GM23338 (cell line): ENCODE data around the gene CRTC3. TPM values are rescaled to one million over a fixed set of nuclear protein-coding genes. Genes with fewer than 3 reads are reported as not detected.

Source experiments
- ATAC-seq: fragments of 200-7000 bp; cut with Tn5 transposase; 3 replicates; pipeline ENCODE4 v1.9.1; 2020
- DNase-seq: peaks from one replicate; pipeline ENCODE4 v3.0.0-alpha.2; 2015; ENCODE audit warnings: low spot score
- H2AFZ ChIP-seq: fragments of 200-600 bp; sonication (generic); 2 replicates; pipeline ENCODE4 v1.8.0; 2016; ENCODE audit warnings: antibody characterized with exemption, mild to moderate bottlenecking, moderate library complexity
- H3F3A ChIP-seq: fragments of 200-600 bp; sonication (generic); replicated peaks from 2 replicates; pipeline ENCODE4 v1.8.0; 2017; ENCODE audit warnings: antibody characterized with exemption, mixed run types, low read depth
- H3K27ac ChIP-seq: fragments of 200-600 bp; sonication (generic); 2 replicates; pipeline ENCODE4 v1.6.1; 2016; ENCODE audit warnings: low read depth
- H3K27me3 ChIP-seq: fragments of 200-600 bp; sonication (generic); 2 replicates; pipeline ENCODE4 v1.8.0; 2016; ENCODE audit warnings: mild to moderate bottlenecking, mixed run types, moderate library complexity; ENCODE audit not compliant: insufficient read depth
- H3K36me3 ChIP-seq: fragments of 200-600 bp; sonication (generic); 2 replicates; pipeline ENCODE4 v1.8.0; 2016; ENCODE audit warnings: mild to moderate bottlenecking; ENCODE audit not compliant: insufficient read depth
- H3K4me1 ChIP-seq: fragments of 200-600 bp; sonication (generic); 2 replicates; pipeline ENCODE4 v1.8.0; 2016; ENCODE audit warnings: mild to moderate bottlenecking, moderate library complexity; ENCODE audit not compliant: insufficient read depth
- H3K4me2 ChIP-seq: fragments of 200-600 bp; sonication (generic); 2 replicates; pipeline ENCODE4 v1.7.1; 2017; ENCODE audit warnings: mixed run types
- H3K4me3 ChIP-seq: fragments of 200-600 bp; sonication (generic); 2 replicates; pipeline ENCODE4 v1.6.1; 2016; ENCODE audit warnings: mixed run types
- H3K79me2 ChIP-seq: fragments of 200-600 bp; sonication (generic); replicated peaks from 2 replicates; pipeline ENCODE4 v1.8.0; 2017; ENCODE audit warnings: mild to moderate bottlenecking; ENCODE audit not compliant: insufficient read depth
- H3K9me2 ChIP-seq: fragments of 200-600 bp; sonication (generic); 2 replicates; pipeline ENCODE4 v1.8.0; 2017; ENCODE audit not compliant: insufficient read depth
- H4K20me1 ChIP-seq: fragments of 200-600 bp; sonication (generic); replicated peaks from 2 replicates; pipeline ENCODE4 v1.8.0; 2017; ENCODE audit warnings: mild to moderate bottlenecking; ENCODE audit not compliant: insufficient read depth
- H3K27ac Mint-ChIP-seq: 2 replicates; pipeline ENCODE4 v1.8.0; 2020; ENCODE audit warnings: inconsistent platforms, mild to moderate bottlenecking, moderate library complexity, mixed read lengths
- H3K27me3 Mint-ChIP-seq: 3 replicates; pipeline ENCODE4 v1.8.0; 2022; ENCODE audit warnings: low read depth, mild to moderate bottlenecking, moderate library complexity, mixed read lengths, inconsistent platforms; ENCODE audit not compliant: insufficient read depth, poor library complexity
- H3K36me3 Mint-ChIP-seq: 3 replicates; pipeline ENCODE4 v1.8.0; 2021; ENCODE audit warnings: low read depth, mild to moderate bottlenecking, inconsistent platforms, moderate library complexity, mixed read lengths
- H3K4me1 Mint-ChIP-seq: 3 replicates; pipeline ENCODE4 v1.8.0; 2020; ENCODE audit warnings: mild to moderate bottlenecking, inconsistent platforms, mixed read lengths
- H3K4me3 Mint-ChIP-seq: 3 replicates; pipeline ENCODE4 v1.8.0; 2021; ENCODE audit warnings: moderate library complexity, mild to moderate bottlenecking, inconsistent platforms, mixed read lengths
- H3K9me3 Mint-ChIP-seq: 3 replicates; pipeline ENCODE4 v1.8.0; 2020; ENCODE audit warnings: moderate library complexity, mild to moderate bottlenecking, inconsistent platforms, mixed read lengths
- EZH2 ChIP-seq: fragments of 200-600 bp; sonication (generic); IDR thresholded peaks from one replicate; pipeline ENCODE4 v1.8.0; 2017; ENCODE audit warnings: antibody characterized with exemption, mild to moderate bottlenecking, low read depth; ENCODE audit not compliant: unreplicated experiment
- EZH2phosphoT487 ChIP-seq: fragments of 200-600 bp; sonication (generic); IDR thresholded peaks from one replicate; pipeline ENCODE4 v1.8.1; 2018; ENCODE audit warnings: antibody characterized with exemption; ENCODE audit not compliant: unreplicated experiment
- JUNB ChIP-seq: IDR thresholded peaks from one replicate; pipeline ENCODE4 v1.6.1; 2016; ENCODE audit warnings: antibody characterized with exemption; ENCODE audit not compliant: unreplicated experiment
- REST ChIP-seq: IDR thresholded peaks from one replicate; pipeline ENCODE4 v1.6.1; 2018; ENCODE audit warnings: antibody characterized with exemption; ENCODE audit not compliant: unreplicated experiment
- ZNF114 ChIP-seq: fragments of 250-450 bp; sonication (Bioruptor Pico); IDR thresholded peaks from 2 replicates; pipeline ENCODE4 v1.5.0; 2020; ENCODE audit warnings: mild to moderate bottlenecking, moderate library complexity
- polyA plus RNA-seq: library from polyadenylated mRNA; unstranded; fragments of >200 nt; fragmentation: Nextera tagmentation; extraction: Ambion mirVana; gene quantifications from 2 replicates; pipeline ENCODE4 v1.2.1, GENCODE V29; 2016
- total RNA-seq: library from RNA; depleted of rRNA; stranded (reverse); fragments of >200 nt; shearing (Covaris generic); gene quantifications from 2 replicates; pipeline ENCODE4 v1.2.3, GENCODE V29; 2014
- TF ChIP-seq, protein P1 (sequence below): IDR thresholded peaks from 2 replicates; pipeline ENCODE4 v1.6.1; 2016; ENCODE audit warnings: antibody characterized with exemption
- TF ChIP-seq, protein P2 (sequence below), 2 experiments: fragments of 200-600 bp in 1 of 2; sonication (generic) in 1 of 2; conservative IDR thresholded peaks; 2 replicates each; pipeline versions ENCODE4 v1.5.1 to v1.6.1; 2016 to 2017; ENCODE audit warnings: antibody characterized with exemption in 2 of 2, low read depth in 2 of 2, mild to moderate bottlenecking in 2 of 2, moderate library complexity in 1 of 2

The CRTC3 gene
- total and polyA plus RNA-seq, 2 experiments from 2014 or later, result 2.8 to 3.8 TPM

GRCh38 chr15:90571063-90571541 lies 41.4 kb downstream of the CRTC3 start (continued):
- TF ChIP-seq, protein P1, sequence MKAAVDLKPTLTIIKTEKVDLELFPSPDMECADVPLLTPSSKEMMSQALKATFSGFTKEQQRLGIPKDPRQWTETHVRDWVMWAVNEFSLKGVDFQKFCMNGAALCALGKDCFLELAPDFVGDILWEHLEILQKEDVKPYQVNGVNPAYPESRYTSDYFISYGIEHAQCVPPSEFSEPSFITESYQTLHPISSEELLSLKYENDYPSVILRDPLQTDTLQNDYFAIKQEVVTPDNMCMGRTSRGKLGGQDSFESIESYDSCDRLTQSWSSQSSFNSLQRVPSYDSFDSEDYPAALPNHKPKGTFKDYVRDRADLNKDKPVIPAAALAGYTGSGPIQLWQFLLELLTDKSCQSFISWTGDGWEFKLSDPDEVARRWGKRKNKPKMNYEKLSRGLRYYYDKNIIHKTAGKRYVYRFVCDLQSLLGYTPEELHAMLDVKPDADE, result no peak
- TF ChIP-seq EZH2, result no peak

GRCh38 chr15:90572893-90573292 lies 43.2 kb downstream of the CRTC3 start:
- Mint-ChIP-seq H3K4me1 (peaks cover 15% of the 10 kb centered on the region), H3K27ac (no peak overlapping the region), H3K27me3 (no peaks in the 10 kb centered on the region), H3K4me3 (no peak overlapping the region), H3K9me3 (no peaks in the 10 kb centered on the region), H3K36me3 (no peaks in the 10 kb centered on the region)
- Histone ChIP-seq H2AFZ (no peak overlapping the region), H3K36me3 (no peaks in the 10 kb centered on the region), H3K79me2 (no peaks in the 10 kb centered on the region), H3K4me2 (no peak overlapping the region), H3F3A (no peaks in the 10 kb centered on the region), H3K27me3 (no peaks in the 10 kb centered on the region), H3K4me3 (no peak overlapping the region), H4K20me1 (no peaks in the 10 kb centered on the region), H3K4me1 (0 out of 2 replicates have a peak, but pooled peaks cover 7% of the 10 kb centered on the region), H3K9me2 (no peaks in the 10 kb centered on the region), H3K27ac (no peak overlapping the region)
- TF ChIP-seq JUNB (no peak), REST (no peak), EZH2phosphoT487 (no peak), ZNF114 (no peak)
- TF ChIP-seq, protein P2, sequence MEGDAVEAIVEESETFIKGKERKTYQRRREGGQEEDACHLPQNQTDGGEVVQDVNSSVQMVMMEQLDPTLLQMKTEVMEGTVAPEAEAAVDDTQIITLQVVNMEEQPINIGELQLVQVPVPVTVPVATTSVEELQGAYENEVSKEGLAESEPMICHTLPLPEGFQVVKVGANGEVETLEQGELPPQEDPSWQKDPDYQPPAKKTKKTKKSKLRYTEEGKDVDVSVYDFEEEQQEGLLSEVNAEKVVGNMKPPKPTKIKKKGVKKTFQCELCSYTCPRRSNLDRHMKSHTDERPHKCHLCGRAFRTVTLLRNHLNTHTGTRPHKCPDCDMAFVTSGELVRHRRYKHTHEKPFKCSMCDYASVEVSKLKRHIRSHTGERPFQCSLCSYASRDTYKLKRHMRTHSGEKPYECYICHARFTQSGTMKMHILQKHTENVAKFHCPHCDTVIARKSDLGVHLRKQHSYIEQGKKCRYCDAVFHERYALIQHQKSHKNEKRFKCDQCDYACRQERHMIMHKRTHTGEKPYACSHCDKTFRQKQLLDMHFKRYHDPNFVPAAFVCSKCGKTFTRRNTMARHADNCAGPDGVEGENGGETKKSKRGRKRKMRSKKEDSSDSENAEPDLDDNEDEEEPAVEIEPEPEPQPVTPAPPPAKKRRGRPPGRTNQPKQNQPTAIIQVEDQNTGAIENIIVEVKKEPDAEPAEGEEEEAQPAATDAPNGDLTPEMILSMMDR (conservative IDR thresholded peaks at IDR 0.05; ENCODE audit: low read depth in 2 of 2), result no peak
- ATAC-seq (no peak), DNase-seq (no peak)
